ENCODE measurements around the gene AHCYL2.

GRCh38 chr7:129295015-129295423 is 70.2 kb downstream of the AHCYL2 start:
- TF ChIP-seq POLR2AphosphoS5 (IDR thresholded peaks at IDR 0.05; ENCODE audit: low read depth, low read length) (no peak), TAF1 (IDR thresholded peaks at IDR 0.05; ENCODE audit: borderline replicate concordance, low read depth, low read length) (no peak), POLR2A (IDR thresholded peaks at IDR 0.05; ENCODE audit: low read depth, low read length) (no peak)
